AG10803 (cell line): ENCODE data around the gene AK5.

Experiments used
- DNase-seq: peaks from one replicate; pipeline ENCODE4 v3.0.0; 2010; ENCODE audit warnings: low read depth
- H3K4me3 ChIP-seq: 2 replicates; pipeline ENCODE4 v1.5.1; 2011; ENCODE audit warnings: mild to moderate bottlenecking, low read length, control low read depth
- TF ChIP-seq, protein P1 (sequence below): conservative IDR thresholded peaks from 2 replicates; pipeline ENCODE4 v1.5.1; 2011; ENCODE audit warnings: mild to moderate bottlenecking, low read length, control low read depth, inconsistent platforms

AK5 gene, protein sequence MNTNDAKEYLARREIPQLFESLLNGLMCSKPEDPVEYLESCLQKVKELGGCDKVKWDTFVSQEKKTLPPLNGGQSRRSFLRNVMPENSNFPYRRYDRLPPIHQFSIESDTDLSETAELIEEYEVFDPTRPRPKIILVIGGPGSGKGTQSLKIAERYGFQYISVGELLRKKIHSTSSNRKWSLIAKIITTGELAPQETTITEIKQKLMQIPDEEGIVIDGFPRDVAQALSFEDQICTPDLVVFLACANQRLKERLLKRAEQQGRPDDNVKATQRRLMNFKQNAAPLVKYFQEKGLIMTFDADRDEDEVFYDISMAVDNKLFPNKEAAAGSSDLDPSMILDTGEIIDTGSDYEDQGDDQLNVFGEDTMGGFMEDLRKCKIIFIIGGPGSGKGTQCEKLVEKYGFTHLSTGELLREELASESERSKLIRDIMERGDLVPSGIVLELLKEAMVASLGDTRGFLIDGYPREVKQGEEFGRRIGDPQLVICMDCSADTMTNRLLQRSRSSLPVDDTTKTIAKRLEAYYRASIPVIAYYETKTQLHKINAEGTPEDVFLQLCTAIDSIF

DNA sequence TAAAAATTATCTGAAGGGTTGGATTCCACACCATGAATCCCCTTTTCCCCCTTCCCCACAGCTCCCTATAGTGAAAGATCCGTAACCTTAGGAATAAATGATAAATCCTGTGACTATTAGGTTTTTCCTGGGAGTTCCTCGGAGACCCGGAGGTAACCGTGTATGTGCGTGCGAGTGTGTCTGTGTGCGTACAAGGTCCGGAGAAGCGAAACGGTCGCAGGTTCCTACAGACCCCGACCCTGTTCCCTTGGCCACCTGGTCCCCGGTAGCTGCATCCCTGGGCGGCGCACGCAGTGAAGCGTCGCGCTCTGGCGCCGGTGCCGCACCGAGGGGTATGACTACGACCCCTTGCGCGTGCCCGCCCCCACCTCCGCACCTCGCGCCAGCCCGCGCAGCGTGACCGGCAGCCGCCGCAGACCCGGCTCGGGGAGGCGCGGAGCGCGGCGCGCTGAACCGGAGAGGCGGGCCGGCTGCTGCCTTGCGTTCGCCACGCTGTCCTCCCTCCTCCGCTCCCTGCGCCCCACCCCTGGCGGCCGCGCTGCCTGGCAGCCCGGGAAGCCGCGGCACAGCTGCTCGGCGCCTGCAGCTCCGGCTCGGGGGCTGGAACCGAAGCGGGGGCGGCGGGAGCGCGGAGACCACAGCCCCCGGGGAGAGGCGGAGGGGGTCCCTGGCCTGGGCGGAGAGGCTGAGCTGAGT lies at the start of gene AK5:
AK5 (plus strand) TSS at position 529 of the 696 bp plus-strand sequence. CDS start 295 bp downstream, outside the sequence.
- TF ChIP-seq, protein P1, sequence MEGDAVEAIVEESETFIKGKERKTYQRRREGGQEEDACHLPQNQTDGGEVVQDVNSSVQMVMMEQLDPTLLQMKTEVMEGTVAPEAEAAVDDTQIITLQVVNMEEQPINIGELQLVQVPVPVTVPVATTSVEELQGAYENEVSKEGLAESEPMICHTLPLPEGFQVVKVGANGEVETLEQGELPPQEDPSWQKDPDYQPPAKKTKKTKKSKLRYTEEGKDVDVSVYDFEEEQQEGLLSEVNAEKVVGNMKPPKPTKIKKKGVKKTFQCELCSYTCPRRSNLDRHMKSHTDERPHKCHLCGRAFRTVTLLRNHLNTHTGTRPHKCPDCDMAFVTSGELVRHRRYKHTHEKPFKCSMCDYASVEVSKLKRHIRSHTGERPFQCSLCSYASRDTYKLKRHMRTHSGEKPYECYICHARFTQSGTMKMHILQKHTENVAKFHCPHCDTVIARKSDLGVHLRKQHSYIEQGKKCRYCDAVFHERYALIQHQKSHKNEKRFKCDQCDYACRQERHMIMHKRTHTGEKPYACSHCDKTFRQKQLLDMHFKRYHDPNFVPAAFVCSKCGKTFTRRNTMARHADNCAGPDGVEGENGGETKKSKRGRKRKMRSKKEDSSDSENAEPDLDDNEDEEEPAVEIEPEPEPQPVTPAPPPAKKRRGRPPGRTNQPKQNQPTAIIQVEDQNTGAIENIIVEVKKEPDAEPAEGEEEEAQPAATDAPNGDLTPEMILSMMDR, result no peak
- peak within 1 kb of the TSS; percentile 88 for H3K4me3 ChIP-seq
- peak; percentile 52 for DNase-seq

DNA sequence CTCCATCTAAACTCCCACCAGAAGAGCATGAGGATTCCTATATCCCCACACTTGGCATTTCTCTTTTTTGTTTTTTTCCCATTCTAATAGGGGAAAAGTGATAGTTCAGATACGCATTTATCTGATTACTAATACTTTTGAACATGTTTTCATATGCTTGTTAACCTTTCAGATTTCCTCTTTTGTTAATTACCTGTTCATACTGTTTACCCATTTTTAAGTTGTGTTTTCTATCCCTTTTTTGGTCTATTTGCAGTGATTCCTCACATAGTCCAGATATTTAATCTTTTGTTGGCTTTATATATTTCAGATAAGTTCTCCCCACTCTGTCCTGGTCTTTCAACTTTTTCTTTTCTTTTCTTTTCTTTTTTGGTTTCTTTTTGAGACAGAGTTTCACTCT lies 49.0 kb upstream of the AK5 start:
- H3K4me3 ChIP-seq, result no peak overlapping the region
- TF ChIP-seq, protein P1, result no peak

DNA sequence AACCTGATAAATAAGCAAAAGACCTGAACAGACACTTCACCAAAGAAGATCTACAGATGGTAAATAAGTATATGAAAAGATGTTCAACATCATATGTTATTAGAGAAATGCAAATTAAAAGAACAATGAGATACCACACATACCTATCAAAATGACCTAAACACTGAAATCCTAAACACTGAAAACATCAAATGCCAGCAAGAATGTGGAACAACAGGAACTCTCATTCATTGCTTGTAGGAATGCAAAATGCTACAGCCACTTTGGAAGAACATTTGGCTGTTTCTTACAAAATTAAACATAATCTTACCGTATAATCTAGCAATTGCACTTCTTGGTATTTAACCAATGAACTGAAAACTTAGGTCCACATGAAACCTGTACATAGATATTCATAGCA lies 47.7 kb upstream of the AK5 start:
- DNase-seq, result no peak
- TF ChIP-seq, protein P1, result no peak
- H3K4me3 ChIP-seq, result no peak overlapping the region

More for the DNA sequence above, 49.0 kb upstream of the AK5 start:
- no peak for DNase-seq

DNA sequence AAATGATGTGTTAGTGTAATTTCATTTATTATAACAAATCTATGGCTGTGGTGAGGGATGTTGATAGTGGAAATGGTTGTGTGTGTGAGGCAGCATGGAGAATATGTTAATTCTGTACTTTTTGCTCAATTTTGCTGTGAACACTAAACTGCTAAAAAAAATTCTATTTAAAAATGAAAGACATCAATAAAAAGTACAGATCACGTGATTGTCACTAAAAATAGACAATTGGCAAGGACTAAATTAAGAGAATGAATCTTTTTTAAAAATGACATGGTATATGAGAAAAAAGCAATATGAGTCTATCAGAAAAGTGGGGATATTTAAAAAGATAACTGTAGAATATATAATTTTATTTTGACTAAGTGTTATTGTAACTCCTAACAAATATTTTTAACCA lies 46.9 kb upstream of the AK5 start:
- no peak overlapping the region for H3K4me3 ChIP-seq
- TF ChIP-seq, protein P1, result no peak
- DNase-seq, result no peak

DNA sequence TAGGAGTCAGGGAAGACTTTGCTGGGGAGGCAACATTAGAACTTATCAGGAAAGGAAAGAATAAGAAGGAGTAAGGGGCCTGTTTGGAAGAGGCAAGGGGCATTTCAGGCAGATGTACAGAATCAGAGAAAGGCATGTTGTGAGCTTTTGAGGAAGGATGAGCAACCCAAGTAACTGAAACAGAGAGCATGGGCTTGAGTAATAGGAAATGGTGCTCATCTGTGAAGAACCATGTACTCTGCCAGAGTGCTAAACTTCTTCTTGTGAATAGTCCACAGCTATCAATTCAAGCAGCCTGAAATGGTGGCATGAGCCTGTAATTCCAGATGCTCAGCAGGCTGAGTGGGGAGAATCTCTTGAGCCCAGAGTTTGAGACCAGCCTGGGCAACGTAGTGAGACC lies 43.4 kb upstream of the AK5 start:
- H3K4me3 ChIP-seq, result no peak overlapping the region
- TF ChIP-seq, protein P1, result no peak
- no peak for DNase-seq

DNA sequence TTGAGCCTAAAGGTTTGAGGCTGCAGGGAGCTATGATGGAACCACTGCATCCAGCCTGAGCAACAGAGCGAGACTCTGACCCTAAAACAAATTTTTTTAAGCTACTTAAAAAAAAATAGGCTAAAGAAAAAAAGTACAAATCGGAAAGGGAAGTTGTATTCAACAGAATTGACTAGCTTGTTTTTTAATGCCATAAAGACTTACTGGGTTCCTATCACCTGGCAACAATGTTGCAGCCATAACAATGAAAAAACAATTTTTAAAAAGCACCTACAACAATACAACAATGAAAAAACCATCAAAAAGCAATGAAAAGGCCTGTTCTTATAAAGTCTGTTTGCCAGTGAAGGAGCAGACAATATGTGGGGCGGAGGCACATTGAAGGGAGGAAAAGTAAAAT lies 42.5 kb upstream of the AK5 start:
- DNase-seq, result no peak
- H3K4me3 ChIP-seq, result no peak overlapping the region
- TF ChIP-seq, protein P1, result no peak
